Liver (tissue), 2 donors: ENCODE results near the gene COL19A1.

Source experiments
- EGR1 ChIP-seq, 2 donors: IDR thresholded peaks; 2 replicates each; pipeline ENCODE4 v1.6.1; 2016 to 2018; ENCODE audit warnings: antibody characterized with exemption in 2 of 2, low read depth in 2 of 2
- SP1 ChIP-seq: IDR thresholded peaks from 2 replicates; pipeline ENCODE4 v1.6.1; 2018; ENCODE audit warnings: antibody characterized with exemption, mild to moderate bottlenecking
- TF ChIP-seq, protein P1 (sequence below): IDR thresholded peaks from 2 replicates; pipeline ENCODE4 v1.6.1; 2016; ENCODE audit warnings: antibody characterized with exemption
- donor health status: healthy.

DNA sequence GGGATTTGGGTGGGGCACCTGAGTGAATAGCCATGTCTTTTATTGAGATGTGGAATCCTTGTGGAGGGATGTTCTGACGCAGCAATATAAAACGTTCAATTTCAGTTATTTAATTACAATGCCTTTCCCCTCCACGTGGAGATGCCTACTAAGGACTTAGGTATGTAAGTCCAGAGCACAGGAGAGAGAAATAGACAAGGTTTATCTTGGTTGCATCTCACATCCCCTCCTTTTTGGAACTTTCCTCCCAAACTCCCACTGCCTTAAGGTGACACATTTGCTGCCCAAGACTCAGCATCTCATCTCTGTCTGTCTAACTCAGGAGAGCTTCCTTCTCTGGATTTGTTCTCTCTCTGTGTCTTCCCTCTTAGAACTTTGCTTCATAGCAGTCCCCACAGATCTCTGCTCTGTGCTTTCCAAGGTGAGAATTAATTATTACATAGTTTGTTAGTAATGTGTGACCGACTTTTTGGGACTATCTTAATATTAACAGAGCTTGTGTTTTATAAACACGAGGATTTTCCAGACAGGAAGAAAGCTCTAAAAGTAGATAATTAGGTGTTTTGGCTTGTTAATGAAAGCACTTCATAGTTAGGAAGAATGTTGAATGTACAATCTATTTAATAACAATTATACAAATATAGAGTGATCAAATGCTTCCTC lies 52.6 kb downstream of the COL19A1 start:
- no peak for TF ChIP-seq EGR1 (IDR thresholded peaks at IDR 0.05; ENCODE audit: low read depth in 2 of 2)
- no peak for TF ChIP-seq SP1
- TF ChIP-seq, protein P1, sequence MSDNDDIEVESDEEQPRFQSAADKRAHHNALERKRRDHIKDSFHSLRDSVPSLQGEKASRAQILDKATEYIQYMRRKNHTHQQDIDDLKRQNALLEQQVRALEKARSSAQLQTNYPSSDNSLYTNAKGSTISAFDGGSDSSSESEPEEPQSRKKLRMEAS = no peak
